ENCODE measurements around the gene TPPP. TPM values are rescaled to one million over a fixed set of nuclear protein-coding genes. Genes with fewer than 3 reads are reported as not detected.

TPPP gene
- polyA plus RNA-seq, 1 experiment = 0.05 TPM

DNA sequence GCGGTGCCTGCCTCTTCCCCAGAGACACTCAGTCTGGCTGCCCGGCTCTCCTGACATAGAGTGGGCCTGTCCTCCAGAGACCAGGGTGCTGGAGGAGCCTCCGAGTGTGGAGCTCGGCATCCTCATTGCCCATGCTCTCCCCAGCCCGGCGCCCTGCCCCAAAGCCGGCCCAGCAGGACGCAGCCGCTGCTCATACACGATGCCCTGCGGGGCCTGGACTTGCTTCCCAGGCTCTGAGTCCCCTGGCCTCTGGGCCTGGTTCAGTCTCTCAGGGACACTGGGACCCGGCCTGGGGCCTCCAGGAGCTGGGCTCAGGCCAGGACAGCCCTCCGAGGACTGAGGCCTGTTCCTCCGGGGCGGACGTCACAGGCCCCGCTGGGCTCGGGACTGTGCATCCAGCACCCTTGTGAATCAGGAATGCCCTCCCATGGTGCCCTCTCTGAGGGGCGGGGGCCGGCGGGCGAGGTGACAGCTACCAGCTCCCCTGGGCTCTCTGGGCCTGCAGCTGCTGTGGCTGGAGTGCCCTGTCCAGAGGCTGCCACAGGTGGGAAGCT is 23.2 kb downstream of the TPPP start:
- H3K4me3 ChIP-seq (ENCODE audit: low read depth, low read length) = no peak overlapping the region
- CTCF ChIA-PET = interaction anchor here (1.0 to 4.4 kb wide), 2 partner anchors 12 to 233 kb away, joined by 4 to 72 read pairs; no protein-coding TSS in a partner anchor
- DNase-seq (ENCODE audit: low read depth, low spot score) = no peak
- H3K27me3 ChIP-seq (ENCODE audit: control insufficient read depth, insufficient read depth, low read length) = peaks cover 18% of the 10 kb centered on the region
- POLR2A ChIA-PET = no interaction called here
- TF ChIP-seq, protein P1, sequence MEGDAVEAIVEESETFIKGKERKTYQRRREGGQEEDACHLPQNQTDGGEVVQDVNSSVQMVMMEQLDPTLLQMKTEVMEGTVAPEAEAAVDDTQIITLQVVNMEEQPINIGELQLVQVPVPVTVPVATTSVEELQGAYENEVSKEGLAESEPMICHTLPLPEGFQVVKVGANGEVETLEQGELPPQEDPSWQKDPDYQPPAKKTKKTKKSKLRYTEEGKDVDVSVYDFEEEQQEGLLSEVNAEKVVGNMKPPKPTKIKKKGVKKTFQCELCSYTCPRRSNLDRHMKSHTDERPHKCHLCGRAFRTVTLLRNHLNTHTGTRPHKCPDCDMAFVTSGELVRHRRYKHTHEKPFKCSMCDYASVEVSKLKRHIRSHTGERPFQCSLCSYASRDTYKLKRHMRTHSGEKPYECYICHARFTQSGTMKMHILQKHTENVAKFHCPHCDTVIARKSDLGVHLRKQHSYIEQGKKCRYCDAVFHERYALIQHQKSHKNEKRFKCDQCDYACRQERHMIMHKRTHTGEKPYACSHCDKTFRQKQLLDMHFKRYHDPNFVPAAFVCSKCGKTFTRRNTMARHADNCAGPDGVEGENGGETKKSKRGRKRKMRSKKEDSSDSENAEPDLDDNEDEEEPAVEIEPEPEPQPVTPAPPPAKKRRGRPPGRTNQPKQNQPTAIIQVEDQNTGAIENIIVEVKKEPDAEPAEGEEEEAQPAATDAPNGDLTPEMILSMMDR (IDR thresholded peaks at IDR 0.05; ENCODE audit: low read depth, low read length) = no peak
- no peaks in the 10 kb centered on the region; the same call in 1 of the 2 replicates for H3K9me3 ChIP-seq (ENCODE audit: control insufficient read depth, insufficient read depth, low read length)
- H3K27ac ChIP-seq (ENCODE audit: low read depth, low read length) = no peak overlapping the region

DNA sequence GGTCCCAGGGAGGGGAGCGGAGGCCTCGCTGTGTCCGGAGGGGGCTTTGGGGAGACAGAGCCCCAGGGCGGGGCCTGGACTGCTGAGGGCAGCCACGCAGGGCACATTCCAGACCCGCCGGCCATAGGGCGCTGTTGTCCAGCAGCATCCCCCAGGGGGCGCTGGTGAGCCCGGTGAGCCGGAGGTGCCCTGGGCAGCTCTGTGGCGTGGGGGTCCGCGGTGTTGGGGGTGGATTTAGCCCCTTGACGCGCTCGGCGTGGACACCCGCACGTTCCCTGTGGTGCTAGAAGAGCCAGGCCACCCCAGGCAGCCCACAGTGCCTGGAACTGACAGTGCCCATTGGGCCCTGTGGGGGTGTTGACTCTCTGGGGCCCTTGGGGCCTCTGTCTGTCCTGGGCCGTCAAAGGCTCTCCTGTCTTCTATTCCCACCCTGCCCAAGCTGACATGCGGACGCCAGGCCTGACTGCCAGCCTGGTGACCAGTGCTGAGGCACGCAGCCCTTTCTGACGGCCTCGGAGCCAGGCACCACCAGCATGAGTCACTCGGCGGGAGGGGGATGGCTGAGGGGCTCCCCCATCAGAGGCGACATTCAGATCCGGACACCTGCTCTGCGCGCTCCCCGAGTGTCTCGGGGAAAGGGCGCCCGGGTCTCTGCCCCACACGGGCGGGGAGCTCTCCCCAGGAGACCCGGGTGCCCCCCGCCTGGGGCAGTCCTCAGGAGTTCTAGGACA is 23.9 kb downstream of the TPPP start:
- H3K9me3 ChIP-seq (ENCODE audit: control insufficient read depth, insufficient read depth, low read length) = no peaks in the 10 kb centered on the region; the same call in 1 of the 2 replicates
- no peak overlapping the region for H3K27ac ChIP-seq (ENCODE audit: low read depth, low read length)
- POLR2A ChIA-PET = no interaction called here
- H3K4me3 ChIP-seq (ENCODE audit: low read depth, low read length) = no peak overlapping the region
- CTCF ChIA-PET = interaction anchor here (4.4 kb wide), 1 partner anchor 233 kb away, joined by 72 read pairs; no protein-coding TSS in a partner anchor
- peaks cover 18% of the 10 kb centered on the region for H3K27me3 ChIP-seq (ENCODE audit: control insufficient read depth, insufficient read depth, low read length)
- no peak for DNase-seq (ENCODE audit: low read depth, low spot score)
- TF ChIP-seq, protein P1 (IDR thresholded peaks at IDR 0.05; ENCODE audit: low read depth, low read length) = peak; percentile 56

DNA sequence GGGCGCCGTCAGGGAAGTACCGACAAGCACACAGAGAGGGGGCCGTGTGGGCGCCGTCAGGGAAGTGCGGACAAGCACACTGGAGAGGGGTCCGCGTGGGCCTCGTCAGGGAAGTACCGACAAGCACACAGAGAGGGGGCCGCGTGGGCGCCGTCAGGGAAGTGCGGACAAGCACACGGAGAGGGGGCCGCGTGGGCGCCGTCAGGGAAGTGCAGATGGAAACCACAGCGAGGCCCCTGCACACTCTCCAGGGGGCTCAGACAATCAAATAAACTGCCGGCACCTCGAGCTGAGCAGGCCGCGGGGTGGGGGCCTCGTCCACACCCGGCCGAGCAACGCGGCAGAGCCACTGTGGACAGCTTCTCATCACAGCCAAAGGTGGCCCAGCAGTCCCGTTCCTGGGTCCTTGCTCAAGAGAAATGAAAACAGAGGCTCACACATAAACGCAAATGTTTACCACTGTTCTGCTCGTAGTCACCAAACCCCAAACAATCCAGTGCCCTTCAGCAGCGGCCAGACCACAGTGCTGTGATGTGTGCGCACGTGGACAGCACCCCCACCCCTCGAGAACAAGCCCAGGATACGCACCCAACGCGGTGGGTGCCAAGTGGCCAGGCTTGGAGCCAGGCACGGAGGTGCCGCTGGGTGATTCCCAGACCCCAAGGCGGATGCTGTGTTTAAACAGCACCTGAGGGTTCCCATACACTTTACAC is 24.7 kb downstream of the TPPP start:
- ChIA-PET CTCF (no interaction called here), POLR2A (no interaction called here)
- Histone ChIP-seq H3K27ac (ENCODE audit: low read depth, low read length) (no peak overlapping the region), H3K9me3 (ENCODE audit: control insufficient read depth, insufficient read depth, low read length) (peaks cover 1% of the 10 kb centered on the region; the same call in 1 of the 2 replicates), H3K27me3 (ENCODE audit: control insufficient read depth, insufficient read depth, low read length) (peaks cover 13% of the 10 kb centered on the region), H3K4me3 (ENCODE audit: low read depth, low read length) (no peak overlapping the region)
- TF ChIP-seq, protein P1 (IDR thresholded peaks at IDR 0.05; ENCODE audit: low read depth, low read length) = no peak
- DNase-seq (ENCODE audit: low read depth, low spot score) = no peak

DNA sequence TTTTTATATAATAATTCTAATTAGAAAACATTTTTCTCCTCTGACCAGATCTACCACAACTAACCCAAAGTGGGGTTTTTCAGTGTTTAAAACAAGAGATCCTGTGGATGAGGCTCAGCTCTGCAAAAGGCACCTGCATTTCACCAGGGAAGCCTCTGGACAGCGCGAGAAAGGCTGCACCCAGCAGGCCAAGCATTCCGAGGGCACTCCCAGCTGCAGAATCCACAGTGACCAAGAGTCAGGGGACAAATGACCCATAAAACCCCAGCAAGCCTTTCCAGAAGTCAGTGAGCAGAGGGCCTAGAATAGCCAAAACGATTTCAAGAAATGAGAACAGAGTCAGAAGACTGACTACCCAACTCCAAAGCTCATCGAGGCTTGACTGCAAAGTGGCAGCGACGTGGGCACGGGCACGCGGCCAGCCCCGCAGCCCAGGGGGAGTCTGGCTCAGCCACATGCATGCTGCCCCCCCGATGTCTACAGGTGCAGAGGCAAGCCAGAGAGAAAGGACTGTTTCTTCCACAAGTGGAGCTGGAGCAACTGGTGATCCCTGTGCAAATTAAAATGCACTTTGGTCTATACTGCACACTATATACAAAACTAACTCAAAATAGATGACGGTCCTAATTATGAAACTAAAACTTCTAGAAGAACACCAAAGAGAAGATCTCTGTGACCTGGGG is 26.2 kb downstream of the TPPP start:
- peaks cover 3% of the 10 kb centered on the region for H3K27me3 ChIP-seq (ENCODE audit: control insufficient read depth, insufficient read depth, low read length)
- DNase-seq (ENCODE audit: low read depth, low spot score) = no peak
- TF ChIP-seq, protein P1 (IDR thresholded peaks at IDR 0.05; ENCODE audit: low read depth, low read length) = no peak
- ChIA-PET CTCF (no interaction called here), POLR2A (no interaction called here)
- peaks cover 14% of the 10 kb centered on the region; the same call in 1 of the 2 replicates for H3K9me3 ChIP-seq (ENCODE audit: control insufficient read depth, insufficient read depth, low read length)
- no peak overlapping the region for H3K27ac ChIP-seq (ENCODE audit: low read depth, low read length)
- H3K4me3 ChIP-seq (ENCODE audit: low read depth, low read length) = no peak overlapping the region
